Transverse colon (tissue), 4 donors: ENCODE data around the gene CAPZA1.

Experiments
- CTCF ChIP-seq, 5 experiments: fragments of 200-600 bp in 3 of 5; fragments of 450-650 bp in 2 of 5; sonication (generic) in 3 of 5; IDR thresholded peaks; 1 replicate in 2 of 5; 2 replicates in 3 of 5; pipeline ENCODE4 v1.5.1; 2016 to 2017; ENCODE audit warnings: antibody characterized with exemption in 5 of 5, inconsistent platforms in 3 of 5, mild to moderate bottlenecking in 2 of 5, moderate library complexity in 1 of 5
- EP300 ChIP-seq: sonication (generic); formaldehyde crosslinking; IDR thresholded peaks from one replicate; pipeline ENCODE4 v1.6.1; 2017; ENCODE audit warnings: antibody characterized with exemption, low read depth
- POLR2A ChIP-seq: fragments of 450-650 bp; IDR thresholded peaks from one replicate; pipeline ENCODE4 v1.6.1; 2016; ENCODE audit warnings: antibody characterized with exemption, mild to moderate bottlenecking, moderate library complexity
- POLR2AphosphoS5 ChIP-seq, 3 donors: sonication (generic); formaldehyde crosslinking; IDR thresholded peaks; one replicate each; pipeline ENCODE4 v1.6.1; 2016; ENCODE audit warnings: antibody characterized with exemption in 3 of 3

GRCh38 chr1:112589766-112590165, 29.9 kb upstream of the CAPZA1 start:
- TF ChIP-seq CTCF (IDR thresholded peaks at IDR 0.05), result no peak
- TF ChIP-seq POLR2A, result no peak
- TF ChIP-seq EP300, result no peak
- TF ChIP-seq POLR2AphosphoS5 (IDR thresholded peaks at IDR 0.05), result no peak
